IPS-18c (cell line): Measurements from ENCODE around the gene CYP2A13.
"Not testable (repeated sequence)": the region's sequence is repeated elsewhere in the genome, so short reads cannot be mapped to it uniquely, and the experiment has no call there.

Source experiments
- H3K4me3 ChIP-seq: 2 replicates; pipeline ENCODE4 v1.7.0; 2013; ENCODE audit warnings: low read depth, mild to moderate bottlenecking, low read length, moderate library complexity; ENCODE audit not compliant: insufficient read depth
- H3K9me3 ChIP-seq: one replicate; pipeline ENCODE4 v1.6.1; 2013; ENCODE audit warnings: mild to moderate bottlenecking, low read length, moderate library complexity; ENCODE audit not compliant: control insufficient read depth, insufficient read depth

The CYP2A13 gene, protein sequence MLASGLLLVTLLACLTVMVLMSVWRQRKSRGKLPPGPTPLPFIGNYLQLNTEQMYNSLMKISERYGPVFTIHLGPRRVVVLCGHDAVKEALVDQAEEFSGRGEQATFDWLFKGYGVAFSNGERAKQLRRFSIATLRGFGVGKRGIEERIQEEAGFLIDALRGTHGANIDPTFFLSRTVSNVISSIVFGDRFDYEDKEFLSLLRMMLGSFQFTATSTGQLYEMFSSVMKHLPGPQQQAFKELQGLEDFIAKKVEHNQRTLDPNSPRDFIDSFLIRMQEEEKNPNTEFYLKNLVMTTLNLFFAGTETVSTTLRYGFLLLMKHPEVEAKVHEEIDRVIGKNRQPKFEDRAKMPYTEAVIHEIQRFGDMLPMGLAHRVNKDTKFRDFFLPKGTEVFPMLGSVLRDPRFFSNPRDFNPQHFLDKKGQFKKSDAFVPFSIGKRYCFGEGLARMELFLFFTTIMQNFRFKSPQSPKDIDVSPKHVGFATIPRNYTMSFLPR

DNA sequence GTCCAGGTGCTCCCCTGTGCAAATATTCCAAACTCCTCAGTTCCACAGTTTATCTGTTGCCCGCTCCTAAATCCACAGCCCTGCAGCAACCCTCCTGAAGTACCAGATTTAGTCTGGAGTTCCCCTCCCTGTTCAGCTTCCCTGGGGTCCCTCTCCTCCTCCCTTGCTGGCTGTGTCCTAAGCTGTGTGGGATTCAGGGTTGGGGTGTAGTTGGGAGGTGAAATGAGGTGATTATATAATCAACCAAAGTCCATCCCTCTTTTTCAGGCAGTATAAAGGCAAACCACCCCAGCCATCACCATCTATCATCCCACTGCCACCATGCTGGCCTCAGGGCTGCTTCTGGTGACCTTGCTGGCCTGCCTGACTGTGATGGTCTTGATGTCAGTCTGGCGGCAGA is at the start of gene CYP2A13:
CYP2A13 (plus strand) TSS at position 301 of the 400 bp plus-strand sequence; CDS start at position 322, 21 bp downstream.
- Histone ChIP-seq H3K9me3 (no peaks in the 10 kb centered on the region), H3K4me3 (no peak within 1 kb of the TSS)

GRCh38 chr19:41039806-41040205 is 48.4 kb upstream of the CYP2A13 start:
- H3K9me3 ChIP-seq = no peaks in the 10 kb centered on the region
- H3K4me3 ChIP-seq = no peak overlapping the region

- H3K4me3 ChIP-seq, H3K9me3 ChIP-seq: not testable (repeated sequence)
Observed at GRCh38 chr19:41045095-41045494, 43.2 kb upstream of the CYP2A13 start.

DNA sequence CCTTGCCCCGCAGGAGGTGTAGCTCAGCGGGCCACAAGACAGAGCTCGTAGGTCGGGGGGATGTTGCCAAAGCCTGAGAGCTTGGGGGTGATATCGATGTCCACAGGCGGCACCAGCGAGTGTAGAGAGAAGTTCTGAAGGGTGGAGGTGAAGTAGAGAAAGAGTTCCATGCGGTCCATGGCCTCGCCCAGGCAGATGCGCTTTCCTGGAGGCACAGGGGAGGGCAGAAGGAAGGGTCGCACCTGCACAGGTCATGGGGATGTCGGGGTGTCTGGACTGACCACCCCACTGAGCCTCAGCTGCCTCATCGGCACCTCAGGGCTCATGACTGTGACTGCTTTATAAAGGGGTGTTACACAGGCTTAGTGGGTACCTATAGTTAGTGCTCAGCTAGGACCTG is 37.8 kb upstream of the CYP2A13 start:
- Histone ChIP-seq H3K4me3 (no peak overlapping the region), H3K9me3 (no peaks in the 10 kb centered on the region)

- H3K4me3 ChIP-seq, H3K9me3 ChIP-seq: not testable (repeated sequence)
Observed at GRCh38 chr19:41052162-41052561, 36.1 kb upstream of the CYP2A13 start.

GRCh38 chr19:41053331-41053730 is 34.9 kb upstream of the CYP2A13 start:
- not testable (repeated sequence) for H3K4me3 ChIP-seq, H3K9me3 ChIP-seq

DNA sequence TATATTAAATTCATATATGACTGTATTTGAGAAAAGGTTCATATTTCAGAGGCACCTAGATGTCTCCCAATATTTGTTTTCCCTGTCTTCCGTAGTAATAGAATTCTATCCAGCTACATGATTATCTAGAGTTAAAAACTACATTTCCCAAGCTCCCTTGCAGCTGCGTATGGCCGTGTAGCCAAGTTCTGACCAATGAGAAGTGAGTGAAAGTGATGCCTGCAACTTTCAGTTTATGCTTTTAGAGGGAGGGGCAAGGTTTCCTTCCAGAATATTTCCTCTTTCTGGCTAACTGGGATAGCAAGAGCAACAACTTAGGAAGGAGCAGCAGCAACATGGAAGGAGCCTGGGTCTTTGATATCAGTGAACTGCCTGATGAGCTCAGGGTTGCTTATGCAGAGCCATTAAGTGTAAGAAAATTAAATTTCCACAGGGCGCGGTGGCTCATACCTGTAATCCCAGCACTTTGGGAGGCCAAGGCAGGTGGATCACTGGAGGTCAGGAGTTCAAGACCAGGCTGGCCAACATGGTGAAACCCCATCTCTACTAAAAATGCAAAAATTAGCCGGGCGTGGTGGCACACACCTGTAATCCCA is 23.2 kb upstream of the CYP2A13 start:
- Histone ChIP-seq H3K9me3 (no peaks in the 10 kb centered on the region), H3K4me3 (no peak overlapping the region)

DNA sequence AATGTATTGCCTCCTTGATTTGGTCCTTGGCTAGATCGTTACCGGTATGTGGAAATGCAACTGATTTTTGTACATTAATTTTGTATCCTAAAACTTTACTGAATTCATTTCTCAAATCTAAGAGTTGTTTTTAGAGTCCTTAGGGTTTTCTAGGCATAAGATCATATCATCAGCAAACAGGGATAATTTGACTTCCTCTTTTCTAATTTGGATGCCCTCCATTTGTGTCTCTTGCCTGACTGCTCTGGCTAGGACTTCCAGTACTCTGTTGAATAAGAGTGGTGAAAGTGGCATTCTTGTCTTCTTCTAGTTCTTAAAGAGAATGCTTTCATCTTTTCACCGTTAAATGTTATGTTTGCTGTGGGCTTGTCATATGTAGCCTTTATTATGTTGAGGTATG is 12.0 kb upstream of the CYP2A13 start:
- Histone ChIP-seq H3K9me3 (no peaks in the 10 kb centered on the region), H3K4me3 (no peak overlapping the region)

GRCh38 chr19:41083516-41083915 is 4.7 kb upstream of the CYP2A13 start:
- H3K9me3 ChIP-seq = no peaks in the 10 kb centered on the region
- no peak overlapping the region for H3K4me3 ChIP-seq

GRCh38 chr19:41085748-41086415 is 2.4 kb upstream of the CYP2A13 start:
- Histone ChIP-seq H3K4me3 (no peak overlapping the region), H3K9me3 (no peaks in the 10 kb centered on the region)

GRCh38 chr19:41089959-41090358 is 1.7 kb downstream of the CYP2A13 start:
- Histone ChIP-seq H3K4me3 (peak overlapping the region; percentile 56), H3K9me3 (no peaks in the 10 kb centered on the region)

- Histone ChIP-seq H3K4me3 (no peak overlapping the region), H3K9me3 (peaks cover 4% of the 10 kb centered on the region)
Observed at GRCh38 chr19:41095703-41096102, 7.5 kb downstream of the CYP2A13 start.

DNA sequence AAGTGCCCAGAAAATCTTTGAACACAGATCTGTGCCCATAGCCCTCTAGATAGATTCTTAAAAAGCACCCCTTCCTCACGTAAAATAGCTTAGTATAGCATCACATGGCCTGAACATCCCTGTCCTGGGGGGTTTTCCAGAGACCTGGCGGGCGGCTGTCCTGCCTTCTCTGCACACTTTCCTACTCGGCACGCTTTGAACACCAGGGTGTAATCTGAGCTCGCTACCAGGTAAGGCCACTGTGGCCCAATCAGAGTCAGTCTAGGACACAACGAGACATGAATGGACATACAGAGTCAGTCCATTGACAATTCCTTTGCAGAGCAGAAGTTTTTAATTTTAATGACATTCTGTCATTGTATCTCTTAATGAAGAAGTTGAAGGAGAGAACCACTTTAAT is 8.1 kb downstream of the CYP2A13 start:
- peaks cover 4% of the 10 kb centered on the region for H3K9me3 ChIP-seq
- no peak overlapping the region for H3K4me3 ChIP-seq

DNA sequence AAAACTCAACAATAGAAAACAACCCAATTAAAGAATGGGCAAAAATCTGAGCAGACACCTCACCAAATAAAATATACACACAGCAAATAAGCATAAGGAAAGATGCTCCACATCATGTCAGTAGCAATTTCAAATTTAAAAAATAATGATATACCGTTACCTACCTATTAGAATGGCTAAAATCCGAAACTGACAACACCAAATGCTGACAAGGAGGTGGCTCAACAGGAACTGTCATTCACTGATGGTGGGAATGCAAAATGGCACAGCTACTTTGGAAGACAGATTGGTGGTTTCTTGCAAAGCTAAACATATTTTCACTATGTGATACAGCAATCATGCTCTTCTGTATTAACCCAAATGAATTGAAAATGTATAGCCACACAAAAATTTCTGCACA is 9.1 kb downstream of the CYP2A13 start:
- Histone ChIP-seq H3K9me3 (peaks cover 4% of the 10 kb centered on the region), H3K4me3 (no peak overlapping the region)

- Histone ChIP-seq H3K4me3 (no peak overlapping the region; the same call in 1 of the 2 replicates), H3K9me3 (peaks cover 4% of the 10 kb centered on the region)
Observed at GRCh38 chr19:41098762-41099161, 10.5 kb downstream of the CYP2A13 start.

- not testable (repeated sequence) for H3K4me3 ChIP-seq, H3K9me3 ChIP-seq
Observed at GRCh38 chr19:41102210-41102609, 14.0 kb downstream of the CYP2A13 start.

GRCh38 chr19:41106177-41106576 is 17.9 kb downstream of the CYP2A13 start:
- no peaks in the 10 kb centered on the region for H3K9me3 ChIP-seq

DNA sequence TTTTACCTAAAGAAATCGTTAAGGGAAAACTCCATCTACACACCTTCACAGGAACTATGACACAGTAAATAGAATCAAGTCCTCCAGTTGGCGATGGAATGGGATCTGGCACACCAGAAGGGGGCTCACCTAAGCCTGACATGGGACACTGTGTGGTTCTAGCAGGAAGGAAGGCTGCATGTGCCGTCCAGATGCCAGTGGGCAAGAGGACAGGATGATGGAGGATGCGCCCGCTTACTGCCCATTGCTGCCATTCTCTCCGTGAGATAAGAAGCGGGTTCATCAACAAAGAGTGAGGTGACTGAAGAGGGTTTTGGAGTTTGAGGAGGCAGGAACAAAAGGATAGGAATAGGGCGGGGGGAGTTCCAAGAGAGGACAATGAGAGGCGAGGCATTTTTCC is 23.0 kb downstream of the CYP2A13 start:
- Histone ChIP-seq H3K9me3 (peaks cover 8% of the 10 kb centered on the region), H3K4me3 (no peak overlapping the region)

More at GRCh38 chr19:41106177-41106576, 17.9 kb downstream of the CYP2A13 start:
- no peak overlapping the region for H3K4me3 ChIP-seq
